NCI-H2107 treated with DMSO at 0.1 percent for 48 hours (cell line): Measurements from ENCODE around the gene AMFR.

Experiments
- DNase-seq: peaks from one replicate; lab custom pipeline; 2025; ENCODE audit not compliant: unreplicated experiment; lab: John Stamatoyannopoulos, UW

The AMFR gene

DNA sequence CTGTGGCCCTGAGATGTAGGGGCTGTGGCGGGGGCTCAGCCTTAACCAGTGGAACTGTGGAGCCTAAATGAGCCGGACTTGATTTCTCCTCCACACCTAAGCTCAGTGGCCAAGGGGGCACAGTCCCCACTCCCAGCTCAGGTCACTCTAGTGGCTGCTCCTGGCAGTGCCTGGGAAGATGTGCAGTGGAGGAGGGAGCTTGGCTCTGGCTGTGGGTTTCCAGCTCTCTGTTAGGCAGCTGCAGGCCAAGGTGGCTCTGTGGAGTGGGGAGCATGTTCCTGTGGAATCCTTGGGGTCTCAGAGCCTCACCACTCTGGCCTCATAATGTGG lies 76.3 kb downstream of the AMFR start:
- no peak for DNase-seq

DNA sequence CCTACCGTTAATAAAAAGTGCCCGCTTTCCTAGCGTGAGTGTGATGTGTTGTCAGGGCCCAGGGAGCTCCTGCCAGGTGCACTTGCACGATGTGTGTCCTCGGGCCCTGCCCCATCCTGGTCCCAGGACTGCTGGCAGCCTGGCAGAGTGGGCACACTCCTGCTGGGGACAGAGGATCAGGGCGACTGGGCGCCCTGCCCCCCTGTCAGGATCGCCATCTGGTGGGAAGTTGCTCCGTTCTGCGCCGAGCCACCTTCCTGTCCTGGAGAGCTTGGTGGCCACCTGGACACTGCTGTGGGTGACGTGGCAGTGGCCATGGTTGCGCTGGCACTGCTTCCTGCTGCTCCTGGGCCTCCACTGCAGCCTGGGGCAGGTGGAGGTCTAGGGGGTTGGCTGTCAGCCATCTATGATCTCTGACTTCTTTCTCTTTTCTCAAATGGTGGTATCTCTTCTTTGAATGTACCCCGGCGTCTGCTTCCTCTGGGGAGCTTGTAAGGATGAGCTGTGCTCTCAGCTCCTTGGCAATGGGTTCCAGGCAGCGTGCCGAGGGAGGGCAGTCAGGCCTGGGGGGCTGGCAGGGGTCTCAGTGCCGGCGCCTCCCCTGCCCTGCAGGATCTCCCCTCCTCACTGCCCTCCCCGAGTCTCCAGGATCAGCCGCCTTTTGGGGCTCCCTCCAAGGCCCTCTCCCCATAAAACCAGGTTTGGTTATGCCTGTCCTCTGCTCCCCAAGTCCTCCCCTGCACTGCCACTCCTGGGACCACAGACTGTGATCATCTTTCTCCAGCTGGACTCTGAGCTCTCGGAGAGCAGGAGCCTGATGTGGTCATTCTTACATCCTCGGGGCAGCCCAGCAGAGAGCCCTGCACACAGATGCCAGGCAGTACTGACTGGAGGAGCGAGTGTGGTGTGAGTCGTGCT lies 76.9 kb downstream of the AMFR start:
- DNase-seq = no peak

DNA sequence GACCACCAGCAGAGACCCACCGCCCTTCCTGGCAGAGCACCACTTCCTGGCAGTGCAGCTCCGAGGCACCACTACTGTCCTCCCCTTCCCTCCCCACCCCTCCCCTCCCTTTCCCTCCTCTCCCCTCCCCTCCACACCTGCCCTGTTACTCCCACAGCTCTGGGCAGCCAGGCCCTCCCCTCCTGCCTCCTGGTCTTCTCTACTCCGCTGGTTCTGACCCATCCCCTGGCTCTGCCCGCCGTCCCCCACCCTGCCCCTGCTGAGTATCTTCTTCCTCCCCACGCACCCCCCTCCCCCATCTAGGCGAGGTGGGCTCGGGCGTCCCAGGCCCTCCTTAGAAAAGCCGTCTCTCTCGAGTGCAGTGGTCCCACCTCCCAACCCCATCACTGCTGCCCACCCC lies 77.7 kb downstream of the AMFR start:
- DNase-seq = no peak

DNA sequence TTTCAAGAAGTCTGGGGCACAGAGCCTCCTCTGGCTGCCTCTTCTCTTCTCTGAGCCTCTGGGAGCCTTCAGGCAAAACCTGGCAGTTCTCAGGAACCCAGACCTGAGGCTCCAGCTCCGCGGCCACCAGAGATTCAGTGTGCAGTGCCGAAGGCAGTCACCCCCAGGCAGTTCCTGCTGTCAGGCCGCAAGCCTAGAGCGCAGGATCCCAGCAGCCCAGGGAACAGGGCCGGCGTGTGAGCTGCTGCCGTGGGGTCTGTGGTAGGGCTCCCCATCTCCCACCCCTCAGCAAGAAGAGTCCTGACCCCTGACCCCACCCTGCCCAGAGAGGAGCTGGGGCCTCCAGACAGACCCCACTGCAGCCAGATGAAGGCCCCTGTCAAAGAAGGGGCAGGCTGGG lies 78.2 kb downstream of the AMFR start:
- DNase-seq = no peak

DNA sequence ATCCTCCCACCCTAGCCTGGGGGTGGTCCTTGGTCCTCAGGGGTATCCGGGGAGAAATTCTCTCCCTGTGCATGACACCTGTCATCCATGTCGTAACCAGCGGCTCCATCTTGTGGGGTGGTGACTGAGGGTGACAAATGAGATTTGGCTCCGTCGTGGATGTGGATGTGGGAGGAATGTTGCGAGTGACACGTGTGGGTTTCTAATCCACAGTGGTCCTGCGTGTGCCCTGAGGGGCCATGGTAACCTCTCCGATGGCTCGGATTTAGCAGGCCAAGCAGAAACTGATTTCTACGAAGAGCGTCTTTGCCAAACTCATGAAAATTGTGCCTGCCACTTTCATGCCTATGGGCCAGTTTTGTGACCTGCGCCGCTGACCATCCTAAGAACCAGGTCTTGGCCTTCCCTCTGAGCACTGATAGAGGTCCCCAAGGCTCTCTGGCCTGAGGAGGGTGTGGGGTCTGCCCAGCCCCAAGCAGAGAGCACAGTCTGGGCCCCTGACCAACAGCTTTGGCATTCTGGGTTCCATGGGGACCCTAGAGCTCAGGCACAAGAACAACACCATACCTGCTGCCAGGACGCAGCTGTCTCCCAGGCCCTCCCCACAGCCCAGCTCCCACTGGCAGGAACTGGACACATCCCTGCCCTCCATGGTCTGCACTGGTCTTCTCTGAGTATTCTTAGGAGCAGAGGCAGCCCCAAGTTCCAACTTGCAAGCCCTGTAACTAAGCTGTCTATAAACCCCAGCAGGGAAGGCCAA lies 79.0 kb downstream of the AMFR start:
- no peak for DNase-seq

DNA sequence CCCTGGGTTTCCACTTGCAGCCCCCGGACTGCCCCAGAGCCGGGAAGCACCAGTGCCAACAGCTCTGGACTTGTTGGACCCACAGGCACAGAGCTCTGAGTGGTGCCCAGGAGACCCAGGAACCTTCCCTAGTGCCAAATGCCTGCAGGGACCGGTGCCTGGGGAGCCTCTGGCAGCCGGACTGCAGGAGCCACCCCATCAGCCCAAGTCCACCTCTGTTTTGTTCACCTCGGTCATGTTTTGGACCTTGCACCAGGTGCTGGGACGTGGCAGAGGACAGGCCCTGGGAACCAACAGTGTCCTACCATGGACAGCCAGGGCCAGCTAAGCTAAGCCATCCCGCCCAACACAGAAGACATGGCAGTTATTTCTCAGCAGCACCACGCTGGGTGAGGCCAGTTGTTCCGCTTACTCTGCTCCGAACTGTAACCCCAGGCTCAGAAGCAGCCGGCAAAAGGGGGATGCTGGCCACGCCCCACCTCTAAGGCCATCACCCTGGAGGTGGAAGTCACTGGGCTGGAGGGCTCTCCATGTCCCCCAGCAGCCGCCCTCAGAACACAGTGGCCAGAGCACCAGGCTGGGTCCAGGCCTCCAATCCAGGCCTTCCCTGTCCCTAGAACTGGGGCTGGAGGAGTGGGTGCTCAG lies 79.8 kb downstream of the AMFR start:
- no peak for DNase-seq

DNA sequence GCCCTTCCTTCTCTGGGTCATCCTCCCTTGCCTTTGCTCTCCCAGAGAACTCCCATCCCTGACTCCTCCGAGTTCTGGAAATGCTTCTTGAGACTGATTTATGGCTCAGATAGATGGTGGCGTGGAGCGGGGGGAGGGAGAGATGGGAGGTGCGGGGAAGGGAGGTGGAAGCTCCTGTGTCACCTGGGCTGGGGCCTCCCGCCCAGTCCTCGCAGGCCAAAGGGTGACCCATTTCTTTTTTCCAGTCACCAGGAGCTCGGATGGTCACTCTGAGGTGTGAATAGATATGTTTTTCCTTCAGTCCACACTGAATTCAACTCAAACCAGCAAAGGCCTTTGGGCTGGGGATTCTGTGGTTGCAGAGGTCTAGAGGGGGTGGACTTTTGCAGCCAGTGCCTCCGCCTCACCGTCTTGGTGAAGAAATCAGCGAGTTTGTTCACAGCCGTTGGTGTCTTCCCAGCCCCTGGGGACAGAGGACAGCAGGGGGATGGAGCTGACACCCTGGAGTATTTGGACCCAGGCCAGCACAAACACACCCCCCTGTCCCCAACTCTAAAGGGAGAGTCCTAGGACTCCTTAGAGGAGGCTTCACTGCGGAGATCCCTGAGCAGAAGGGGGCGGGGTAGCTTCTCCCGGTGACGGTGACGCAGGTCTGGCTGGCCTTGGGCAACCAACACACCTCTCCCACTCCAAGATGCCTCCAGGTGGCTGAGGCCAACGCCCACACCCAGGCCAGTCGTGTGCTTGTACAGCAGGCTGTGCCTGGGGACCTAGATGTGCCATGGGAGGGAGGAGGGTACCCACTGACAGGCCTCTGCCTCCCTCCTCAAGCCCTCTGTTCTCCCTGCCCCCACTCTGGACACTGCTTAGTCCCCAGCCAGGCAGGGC lies 80.6 kb downstream of the AMFR start:
- DNase-seq = no peak

DNA sequence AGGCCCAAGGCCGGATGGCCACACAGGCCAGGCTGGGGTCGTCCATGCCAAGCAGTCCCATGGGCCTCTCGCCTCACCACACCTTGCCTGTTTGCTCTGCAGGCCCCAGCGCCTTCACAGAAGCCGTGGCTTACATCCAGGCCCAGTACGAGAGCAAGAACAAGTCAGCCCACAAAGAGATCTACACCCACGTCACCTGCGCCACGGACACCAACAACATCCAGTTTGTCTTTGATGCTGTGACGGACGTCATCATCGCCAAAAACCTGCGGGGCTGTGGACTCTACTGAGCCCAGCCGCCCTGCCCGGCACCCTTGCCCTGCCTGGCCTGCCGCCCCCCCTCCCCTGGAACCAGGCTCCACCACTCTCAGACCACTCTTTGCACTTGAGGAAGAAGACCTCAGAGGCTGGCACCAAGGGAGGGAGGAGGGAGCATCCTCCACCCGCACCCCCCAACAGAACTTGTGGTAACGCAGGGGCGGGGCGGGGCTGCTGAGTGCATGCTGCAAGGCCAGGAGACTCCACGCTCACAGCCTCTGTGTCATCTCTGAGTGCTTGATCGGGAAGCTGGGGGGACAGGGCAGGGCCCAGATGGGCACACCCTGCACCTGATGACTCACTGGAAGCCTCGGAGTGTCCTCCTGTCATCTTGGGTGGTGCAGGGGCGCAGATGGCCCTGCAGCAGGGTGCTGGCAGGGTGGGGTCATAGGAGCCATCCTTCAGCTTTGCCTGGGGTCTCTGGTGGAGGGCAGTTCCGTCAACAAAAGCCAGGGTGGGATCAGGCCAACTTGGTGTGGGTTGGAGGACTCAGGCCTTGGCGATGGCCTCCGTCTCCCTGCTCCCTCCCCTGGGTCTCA lies 81.5 kb downstream of the AMFR start:
- DNase-seq = no peak

DNA sequence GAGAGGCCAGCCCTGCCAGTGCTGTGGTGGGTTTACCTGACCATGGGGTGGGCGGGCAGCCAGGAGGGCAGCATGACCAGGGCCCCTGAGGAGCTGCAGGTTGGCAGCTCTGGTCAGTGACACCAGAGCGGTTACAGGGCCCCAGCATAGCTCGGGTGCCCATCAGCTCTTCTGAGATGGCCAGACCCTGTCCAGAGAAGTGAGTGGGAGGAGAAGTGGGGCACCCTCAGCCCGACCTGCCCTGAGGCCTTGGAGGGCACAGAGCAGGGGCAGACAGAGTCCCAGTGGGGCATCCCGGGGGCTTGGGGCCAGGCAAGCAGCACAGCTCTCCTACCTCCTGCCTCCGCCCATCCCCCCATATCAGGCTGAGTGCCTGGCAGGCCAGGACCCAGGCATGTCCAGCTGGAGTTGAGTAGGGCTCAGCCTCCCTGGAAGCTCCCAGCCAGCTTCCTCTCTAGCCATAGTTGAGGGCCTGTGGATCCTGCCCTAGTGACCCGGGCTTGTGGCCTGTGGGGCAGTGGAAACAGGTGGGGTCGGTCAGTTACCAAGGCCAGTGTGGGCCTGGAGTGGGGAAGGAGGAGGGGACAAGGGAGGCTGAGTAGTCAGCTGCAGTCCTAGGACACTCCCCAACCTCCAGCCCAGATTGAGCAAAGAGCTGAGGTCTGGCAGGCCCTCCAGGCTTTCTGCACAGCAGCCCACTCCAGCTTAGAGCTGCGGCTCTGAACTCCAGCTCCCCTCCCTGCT lies 83.5 kb downstream of the AMFR start:
- no peak for DNase-seq

DNA sequence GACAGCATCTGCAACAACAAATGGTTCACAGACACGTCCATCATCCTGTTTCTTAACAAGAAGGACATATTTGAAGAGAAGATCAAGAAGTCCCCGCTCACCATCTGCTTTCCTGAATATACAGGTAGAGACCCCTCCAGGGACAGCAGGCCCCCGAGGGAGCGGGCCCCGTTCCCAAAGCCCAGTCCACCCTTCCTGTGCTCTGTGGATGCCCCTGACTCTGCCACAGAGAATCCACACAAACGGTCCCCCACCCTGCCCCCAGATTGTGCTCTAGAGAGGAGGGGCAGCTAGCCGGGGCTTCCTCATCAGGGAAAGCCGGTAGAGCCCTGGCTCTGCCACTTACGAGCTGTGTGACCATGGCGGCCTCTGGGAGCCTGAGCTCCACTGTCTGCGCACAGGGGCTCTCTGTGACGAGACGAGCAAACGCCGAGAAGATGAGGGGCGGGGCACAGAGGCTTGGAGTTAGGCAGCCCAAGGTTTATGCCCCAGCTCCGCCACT lies 84.4 kb downstream of the AMFR start:
- no peak for DNase-seq

DNA sequence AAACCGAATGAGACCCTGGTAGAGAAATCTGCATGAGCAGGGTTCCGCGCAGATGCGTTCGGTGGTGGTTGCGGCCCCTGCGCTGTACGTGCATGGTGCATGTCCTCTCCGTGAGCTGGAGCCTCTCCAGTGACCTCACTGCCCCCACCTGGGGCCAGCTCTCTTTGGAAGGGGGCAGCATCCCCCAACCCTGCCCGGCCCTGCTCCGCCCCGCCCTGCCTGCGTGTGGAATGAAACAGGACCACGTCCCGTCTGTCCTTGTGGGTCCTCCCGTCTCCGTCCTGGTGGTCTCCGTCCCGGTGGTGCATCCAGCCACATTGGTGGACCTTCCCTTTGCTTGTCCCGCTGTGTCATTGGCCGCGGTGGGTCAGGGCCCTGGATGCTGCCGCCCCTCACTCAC lies 84.9 kb downstream of the AMFR start:
- no peak for DNase-seq

DNA sequence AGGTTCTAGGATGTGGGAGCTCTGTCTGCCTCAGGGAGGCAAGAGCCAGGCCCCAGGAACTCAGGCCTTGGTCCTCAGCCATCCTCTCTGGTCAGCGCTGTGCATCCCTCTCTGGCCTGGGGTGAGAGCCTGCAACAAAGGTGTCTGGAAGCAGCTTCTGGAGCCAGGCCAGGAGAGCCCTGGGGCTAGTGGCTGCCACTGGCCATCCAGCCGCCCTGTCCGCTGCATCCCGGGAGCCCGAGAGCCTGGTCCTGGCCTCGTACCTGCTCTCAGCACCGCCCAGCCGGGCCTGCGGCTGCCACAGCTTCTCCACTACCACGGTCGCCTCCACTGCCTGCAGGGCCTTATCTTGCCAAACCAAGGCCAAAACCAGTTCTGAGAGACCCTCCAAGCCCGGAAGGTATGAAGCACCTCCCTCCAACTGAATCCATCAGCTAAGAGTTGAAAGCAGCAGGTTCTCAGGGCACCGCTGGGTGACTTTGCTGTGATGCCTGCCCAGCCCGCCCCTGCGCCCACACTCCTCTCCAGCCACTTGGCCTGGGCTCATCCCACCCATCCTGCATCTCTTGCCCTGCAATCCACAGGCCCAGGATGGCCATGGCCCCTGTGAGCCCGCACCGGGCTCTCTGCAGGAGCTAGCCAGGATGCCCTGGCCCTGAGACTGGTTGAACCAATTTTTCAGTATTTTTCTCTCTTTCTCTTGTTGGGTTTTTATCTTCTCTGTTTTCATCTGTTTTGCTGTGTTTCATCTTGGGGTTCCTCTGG lies 85.7 kb downstream of the AMFR start:
- no peak for DNase-seq

DNA sequence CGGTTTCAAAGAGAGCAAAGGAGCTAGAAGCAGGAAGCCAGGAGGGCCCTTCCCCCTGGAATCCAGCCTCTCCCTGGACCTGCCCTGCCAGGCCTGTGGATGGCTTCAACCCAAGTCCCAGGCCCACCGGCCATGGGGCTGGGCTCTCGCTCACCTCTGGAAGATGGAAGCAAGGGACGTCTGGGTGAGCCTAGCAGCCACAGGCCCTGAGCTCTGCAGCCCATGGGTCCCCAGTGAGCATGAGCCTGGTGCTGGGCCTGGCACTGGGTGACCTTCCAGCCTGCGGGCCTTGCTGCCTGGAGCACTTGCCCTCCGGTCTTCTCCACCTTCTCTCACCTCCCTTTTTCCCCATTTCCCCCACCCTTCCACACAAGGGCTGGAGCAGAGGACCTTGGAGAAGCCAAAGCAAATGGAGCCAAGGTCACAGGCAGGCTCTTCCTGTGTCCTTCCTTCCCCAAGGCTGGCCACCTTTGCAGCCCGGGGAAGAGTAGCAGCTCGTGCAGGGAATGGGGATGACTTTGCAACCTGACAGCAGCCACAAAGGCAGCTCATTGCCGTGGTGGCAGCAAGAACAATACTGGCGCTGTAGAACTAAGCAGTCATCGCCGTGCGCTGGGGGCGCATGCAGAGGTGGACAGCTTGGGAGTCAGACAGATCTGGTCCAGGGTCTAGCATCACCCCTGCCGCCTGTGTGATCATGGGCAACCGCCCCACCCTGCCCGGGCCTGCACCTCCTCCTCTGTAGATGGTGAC lies 86.6 kb downstream of the AMFR start:
- no peak for DNase-seq

DNA sequence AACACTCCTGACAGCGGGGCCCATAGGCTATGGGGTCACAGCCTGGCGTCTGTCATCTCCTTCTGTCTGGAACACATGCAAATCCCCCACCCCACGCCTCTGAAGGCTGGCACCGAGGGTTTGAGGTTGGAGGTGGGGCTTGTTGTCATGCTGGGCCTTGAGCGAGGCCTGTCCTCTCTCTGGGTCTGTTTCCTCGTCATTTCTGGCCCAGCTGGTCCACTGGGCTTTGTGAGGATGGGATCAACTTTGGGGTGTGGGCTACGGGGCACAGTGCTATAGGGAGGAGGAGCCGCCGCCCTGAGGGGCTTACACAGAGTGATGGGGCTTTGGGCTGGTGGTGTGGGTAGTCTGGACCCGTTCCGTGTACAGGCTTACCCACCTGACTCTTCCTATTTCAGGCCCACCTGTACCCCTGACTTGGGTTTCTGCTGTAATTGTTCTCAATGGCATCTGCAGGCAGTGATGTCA lies 87.5 kb downstream of the AMFR start:
- DNase-seq = no peak

DNA sequence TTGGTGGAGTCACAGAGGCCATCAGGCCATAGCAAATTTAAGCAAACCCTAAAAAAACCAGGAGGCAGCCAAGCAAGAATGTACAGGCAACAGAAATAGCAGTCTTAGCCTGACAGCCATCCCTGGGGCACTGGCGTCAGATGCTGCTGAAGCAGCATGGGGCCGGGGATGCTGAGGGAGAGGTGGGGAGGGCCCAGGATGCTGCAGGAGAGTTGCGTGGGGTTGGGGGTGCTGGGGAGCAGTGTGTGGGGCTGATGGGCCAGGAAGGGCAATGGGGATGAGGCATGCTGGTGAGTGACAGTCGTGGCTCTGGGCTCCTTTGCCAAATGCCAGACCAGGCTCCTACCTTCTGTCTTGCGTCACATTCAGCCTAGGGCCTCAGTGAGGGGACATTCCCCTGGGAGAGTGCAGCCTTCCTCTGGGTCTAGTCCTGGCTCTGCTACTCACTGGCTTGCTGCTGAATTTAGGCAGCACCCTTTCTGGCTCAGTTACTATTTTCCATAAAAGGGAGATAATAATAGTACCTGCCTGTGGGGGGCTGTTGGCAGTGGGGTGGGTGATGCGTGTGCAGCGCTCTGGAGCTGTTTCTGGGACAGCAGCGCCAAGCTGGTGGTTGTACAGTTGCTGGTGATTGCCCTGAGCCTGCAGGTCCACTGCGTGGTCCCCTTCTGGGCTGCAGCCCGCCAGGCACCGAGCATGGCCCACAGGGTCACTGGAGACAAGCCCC lies 88.1 kb downstream of the AMFR start:
- no peak for DNase-seq

DNA sequence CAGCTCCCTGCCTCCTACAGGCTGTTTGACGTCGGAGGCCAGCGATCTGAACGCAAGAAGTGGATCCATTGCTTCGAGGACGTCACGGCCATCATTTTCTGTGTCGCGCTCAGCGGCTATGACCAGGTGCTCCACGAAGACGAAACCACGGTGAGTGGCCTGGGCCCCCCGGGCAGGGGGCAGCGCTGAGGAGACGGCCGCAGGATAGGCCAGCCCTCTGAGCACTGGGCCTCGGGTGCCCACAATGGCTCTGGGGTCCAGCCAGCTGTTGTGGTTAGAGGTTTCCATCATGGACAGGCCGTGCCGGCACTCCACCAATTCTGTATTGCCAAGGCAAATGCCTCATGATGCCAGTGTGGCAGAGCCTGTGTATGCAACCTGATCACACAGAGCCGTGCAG lies 88.6 kb downstream of the AMFR start:
- no peak for DNase-seq
